GDM1 (cell line): Measurements from ENCODE around the gene CDC42EP3.

Experiments
- DNase-seq: peaks from one replicate; lab custom pipeline; 2025; lab: John Stamatoyannopoulos, UW

Gene CDC42EP3

DNA sequence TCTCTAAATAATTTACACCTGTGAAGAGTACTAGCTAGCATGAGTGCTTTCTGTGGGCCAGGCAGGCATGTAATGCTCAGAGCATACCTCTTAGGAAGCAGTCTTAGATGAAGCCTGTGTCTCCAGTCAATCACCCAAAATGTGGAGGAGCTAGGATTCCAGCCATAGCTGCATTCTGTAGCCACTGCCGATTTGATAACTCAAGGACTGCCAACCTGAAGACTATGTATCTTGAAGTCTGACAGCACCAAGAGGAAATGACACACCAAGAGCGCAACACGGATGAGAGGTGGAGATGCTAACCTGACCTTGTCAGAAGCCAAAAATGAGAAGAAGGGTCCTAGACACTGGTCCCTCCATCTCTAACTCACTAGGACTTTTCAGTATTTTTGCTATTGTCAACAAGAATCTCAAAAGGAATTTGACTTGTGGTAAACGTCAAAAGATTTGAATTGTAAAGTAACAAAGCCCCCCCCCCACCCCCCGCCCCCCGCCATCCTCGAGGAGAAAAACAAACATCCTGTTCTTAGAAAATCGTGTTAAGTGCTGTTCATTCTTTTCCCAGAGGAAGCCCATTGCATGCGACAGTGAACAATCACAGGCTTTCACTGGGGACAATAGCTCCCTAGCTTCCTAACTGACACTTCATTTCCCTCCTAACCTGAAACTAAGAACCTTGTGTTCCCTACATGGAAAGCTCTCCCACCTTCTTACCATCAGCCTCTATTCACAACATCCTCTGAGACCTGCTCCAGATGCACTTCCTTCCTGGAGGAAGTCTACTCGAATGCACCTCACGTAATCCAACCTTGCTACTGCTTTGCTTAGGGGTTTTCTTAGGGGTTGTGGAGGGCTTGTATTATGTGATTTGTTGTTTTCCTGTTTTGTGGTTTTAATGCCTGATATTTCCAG, 14.7 kb downstream of the CDC42EP3 start:
- no peak for DNase-seq

DNA sequence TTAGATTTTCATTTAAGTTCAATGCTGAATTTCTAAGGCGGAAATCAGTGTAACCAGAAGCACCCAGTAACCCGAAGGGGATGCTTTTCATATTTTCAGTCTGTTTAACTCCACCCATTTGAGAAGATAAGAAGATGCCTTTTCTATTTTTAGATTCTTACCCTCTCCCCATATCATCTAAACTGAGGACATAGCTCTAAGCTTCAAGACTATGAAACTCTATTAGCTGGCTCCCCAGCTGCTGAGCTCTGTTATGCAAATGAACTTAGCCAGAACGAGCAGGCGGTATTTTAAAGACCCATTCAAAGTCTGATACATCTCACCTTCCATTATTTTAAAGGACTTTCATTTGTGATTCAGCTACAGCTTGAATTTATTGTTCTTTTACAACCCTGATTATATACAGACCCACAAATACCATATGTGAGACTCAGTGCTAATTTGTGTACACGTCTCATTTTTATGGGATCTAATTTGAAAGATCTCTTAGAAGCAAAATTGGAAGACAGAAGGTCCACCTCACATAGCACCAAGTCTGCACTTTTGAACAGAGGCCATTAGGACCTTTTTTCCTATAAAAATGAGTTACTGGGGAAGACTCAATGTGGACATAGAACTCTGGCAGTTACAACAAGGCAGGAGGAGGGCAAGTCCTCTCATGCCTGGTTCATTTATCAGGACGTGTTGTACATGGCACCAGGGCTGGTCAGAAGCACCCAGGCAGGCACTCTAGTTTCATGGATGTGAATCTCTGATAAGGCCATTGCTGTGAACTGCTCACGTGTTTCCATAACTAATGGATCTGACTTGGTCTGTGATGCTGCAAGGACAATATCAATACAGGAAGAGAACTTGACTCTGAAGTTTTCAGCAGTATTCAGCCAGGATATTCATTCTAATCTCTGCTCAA, 16.3 kb downstream of the CDC42EP3 start:
- DNase-seq, result no peak

DNA sequence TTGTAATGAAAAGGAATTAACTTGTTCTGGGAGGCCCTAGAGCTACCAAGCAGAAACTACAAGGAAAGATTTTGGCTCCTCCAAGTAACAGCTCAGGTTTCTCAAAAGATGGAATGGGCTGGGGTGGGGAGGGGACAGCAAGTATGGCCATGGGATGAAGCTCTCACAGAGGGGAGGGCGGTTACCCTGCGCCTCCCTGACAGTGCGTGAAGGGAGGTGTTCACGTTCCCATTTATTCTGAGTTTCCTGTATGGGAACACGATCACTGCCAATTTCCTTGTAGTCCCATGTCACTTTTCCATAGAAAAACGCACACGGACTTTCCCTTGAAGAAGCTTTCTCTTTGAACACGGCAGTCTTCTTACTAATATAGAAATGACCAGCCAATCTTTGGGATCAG, 17.0 kb downstream of the CDC42EP3 start:
- DNase-seq, result no peak

DNA sequence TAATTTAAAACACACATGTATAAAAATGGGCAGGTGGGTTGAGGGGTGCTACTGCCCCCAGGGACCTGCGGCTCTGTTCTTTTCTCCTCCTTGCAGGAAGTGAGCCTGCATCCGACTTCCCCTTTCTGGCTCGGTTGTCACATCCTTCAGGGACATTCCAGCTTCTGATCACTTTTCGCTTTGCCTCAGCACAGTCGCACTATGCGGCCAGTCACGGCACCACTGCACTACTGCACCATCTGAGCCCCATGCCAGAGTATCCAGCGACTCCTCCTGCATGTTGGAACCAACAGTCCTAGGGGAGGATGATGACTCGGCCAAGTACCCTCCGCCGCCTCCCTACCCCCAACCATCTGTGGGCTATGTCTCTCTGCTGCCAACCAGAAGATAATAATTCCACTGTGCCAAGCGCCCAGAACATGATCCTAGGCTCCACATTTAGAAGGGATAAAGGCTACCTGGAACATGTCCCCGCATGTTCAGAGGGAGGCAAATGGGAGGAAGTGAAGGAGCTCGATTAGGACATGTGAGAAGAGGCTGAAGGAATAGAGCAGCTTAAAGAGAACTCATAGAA, 17.6 kb downstream of the CDC42EP3 start:
- DNase-seq, result peak; percentile 38

DNA sequence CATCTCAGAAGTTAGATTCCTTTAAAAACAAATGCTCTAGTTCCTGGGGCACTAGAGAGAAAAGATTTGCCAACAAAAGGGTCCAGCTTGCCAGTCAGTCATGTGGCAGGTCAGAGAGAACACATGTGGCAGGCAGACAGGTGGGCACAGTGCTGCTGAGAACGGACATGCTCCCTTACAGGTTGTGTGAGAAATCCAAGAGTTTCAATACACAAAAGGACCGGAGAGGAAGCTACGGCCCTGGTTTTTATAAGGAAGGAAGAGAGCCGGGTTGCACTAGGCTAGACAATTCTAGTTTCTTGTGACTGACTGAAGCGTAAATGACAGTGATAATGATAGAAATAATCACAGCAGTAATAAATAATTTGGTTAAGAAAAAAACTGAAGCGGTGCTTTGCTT, 18.3 kb downstream of the CDC42EP3 start:
- DNase-seq, result no peak

DNA sequence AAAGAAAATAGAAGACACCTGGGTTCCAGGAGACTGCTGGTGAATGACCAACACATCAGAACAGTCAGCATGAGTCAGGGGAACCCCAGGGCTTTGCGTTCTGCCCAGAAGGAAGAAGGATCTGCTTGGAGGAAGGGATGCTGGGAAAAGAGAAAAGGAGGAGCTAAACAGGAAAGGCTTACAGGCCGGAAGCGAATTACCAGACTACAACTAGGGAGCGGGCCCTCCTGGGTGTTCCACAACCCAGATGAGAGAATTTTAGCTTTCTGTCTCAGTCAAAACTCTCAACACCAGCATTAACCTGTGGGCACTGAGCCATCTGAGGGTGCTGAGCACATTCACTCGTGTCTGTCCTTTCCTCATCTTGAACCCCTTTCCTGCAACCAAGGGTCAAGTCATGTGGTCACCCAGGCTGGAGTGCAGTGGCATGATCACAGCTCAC, 19.2 kb downstream of the CDC42EP3 start:
- no peak for DNase-seq

DNA sequence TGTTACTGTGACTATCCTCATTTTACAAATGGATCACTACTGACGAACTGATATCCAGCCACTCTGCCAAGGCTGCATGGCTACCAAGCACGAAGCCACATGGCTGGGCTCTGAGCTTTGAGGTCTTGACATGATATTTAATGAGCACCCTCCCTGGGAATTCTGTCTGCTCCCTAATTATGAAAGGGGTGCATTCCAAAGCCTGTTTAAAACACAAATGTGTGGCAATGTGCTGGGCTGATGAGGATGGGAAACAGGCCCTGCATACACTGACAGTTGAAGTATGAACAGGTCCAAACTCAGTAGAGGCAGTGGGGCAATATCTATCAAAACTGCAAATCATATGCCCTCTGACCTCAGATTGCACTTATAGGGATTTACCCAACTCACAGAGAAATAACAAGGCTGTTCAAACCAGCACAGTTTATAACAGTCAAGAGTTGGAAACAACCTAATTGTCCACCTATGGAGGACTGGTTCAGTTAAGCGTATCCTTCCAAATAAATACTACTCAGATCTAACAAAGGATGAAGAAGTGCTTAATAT, 20.8 kb downstream of the CDC42EP3 start:
- DNase-seq, result no peak

DNA sequence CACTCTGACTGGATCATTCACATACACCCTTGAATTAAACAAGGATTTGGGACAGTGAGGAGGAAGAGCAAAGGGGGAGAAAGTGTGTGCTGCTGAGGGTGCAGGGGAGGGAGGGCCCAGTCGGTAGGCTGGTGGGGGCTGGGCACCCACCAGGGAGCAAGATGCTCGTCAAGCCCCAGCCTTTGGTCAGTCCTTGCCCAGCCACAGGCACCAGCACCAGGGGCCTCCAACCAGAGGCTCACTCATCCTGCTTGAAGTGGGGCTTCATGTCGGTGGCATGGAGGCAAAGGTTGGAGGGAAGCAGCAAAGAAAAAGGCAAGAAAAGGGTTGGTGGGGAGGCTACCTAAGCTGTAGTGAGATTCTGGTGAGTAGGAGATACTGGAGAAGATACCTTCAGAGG, 21.9 kb downstream of the CDC42EP3 start:
- DNase-seq, result no peak

DNA sequence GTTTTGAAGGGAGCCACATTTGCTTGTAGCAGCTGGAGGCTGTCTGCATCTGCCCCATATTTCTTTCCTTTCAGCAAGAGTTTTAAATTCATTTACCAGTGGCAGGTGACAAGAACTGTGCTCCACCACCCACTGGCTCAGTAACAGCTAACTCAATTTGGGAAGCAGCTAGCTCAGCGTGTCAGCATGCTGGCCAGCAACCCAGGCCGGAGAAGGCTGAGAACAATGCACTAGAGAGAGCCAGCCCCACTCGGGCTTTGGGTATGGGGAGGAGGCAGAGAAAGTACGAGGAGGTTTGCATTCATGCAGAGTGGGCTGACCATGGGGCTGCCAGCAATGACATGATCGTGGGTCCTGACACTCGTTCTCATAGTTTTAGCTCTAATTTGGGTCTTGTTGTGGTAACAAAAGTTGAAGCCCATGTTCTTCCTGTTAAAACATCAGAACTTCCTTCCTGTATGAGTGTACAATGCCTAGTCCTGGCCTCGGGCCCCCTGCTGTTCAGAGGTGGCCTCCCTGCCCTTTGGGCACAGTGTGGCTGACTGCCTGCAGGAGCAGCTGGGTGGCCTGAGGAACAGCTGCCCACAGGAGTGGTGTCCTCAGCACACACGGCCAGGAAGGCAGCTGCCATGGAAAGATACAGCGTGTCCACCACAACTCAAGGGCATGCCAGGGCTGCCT, 23.0 kb downstream of the CDC42EP3 start:
- DNase-seq, result peak; percentile 45

DNA sequence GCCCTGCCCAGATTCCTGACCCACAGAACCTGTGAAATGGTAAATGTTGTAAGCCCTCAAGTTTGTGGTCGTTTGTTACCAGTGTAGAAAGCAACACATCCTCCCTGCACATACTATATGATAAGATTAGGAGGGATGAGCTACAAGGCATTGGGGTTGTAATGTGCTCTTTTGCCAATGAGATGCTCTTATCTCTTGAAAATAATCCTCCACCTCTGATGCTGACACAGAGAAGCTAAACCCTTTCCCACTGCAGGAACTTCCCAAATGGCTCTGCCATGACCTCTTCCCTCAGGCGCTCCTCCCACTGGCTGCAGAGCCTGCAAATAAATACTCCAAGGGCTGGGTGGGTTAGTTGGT, 23.5 kb downstream of the CDC42EP3 start:
- no peak for DNase-seq

DNA sequence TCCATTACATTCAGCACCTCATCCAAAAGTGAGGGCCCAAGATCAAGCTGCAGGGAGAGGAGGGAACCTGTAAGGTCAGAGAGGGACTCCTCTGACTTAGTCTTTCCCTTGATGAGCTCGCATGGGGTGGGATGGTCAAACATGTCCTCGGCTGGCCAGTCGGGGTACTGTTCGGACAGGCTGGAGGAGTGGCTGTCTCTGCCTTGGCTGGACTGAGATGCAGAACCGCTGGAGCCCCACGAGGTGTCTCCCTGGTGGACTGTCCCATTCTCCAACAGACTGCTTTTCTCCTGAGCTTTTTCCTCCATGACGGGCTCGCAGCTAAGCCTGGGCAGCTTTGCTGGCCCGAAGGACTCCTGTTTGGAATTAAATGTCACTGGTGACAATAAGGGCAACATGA, 25.6 kb downstream of the CDC42EP3 start:
- no peak for DNase-seq

DNA sequence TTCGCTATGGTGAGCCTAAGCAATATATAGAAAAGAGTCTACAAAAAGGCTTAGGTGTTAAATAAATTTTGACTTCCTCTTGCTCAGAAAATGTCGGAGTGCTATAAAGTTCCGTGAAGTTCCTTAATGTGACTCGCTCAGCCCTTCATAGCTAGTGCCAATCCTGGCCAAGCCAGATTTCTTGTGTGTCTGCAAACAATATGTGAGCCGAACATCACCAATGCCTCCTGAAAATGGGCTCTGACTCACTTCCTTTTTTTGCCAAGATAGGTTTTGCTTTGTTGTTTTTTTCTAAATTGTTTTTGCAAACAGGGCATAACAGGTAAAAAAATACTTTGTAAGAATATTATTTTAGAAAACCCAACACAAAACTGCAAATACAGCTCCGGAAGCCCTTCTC, 26.1 kb downstream of the CDC42EP3 start:
- no peak for DNase-seq

DNA sequence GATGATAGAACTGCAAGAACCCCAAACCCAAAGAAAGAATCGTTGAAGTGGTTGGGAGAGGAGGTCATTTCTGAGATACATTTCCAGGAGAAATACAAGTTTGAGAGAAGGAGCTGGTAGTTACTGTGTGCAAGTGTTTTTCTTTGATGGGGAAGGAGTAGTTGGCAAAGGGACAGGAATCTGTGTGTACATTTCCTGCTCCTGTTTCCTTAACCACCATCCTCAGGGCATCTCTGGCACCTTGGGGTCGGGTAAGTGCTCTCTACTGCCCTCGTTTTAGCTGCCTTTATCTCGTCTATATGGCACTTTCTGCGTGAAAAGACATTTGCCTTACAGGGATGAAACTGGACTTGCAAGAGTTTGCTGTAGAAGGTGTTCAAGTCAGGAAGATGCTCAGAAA, 27.3 kb downstream of the CDC42EP3 start:
- DNase-seq, result no peak

DNA sequence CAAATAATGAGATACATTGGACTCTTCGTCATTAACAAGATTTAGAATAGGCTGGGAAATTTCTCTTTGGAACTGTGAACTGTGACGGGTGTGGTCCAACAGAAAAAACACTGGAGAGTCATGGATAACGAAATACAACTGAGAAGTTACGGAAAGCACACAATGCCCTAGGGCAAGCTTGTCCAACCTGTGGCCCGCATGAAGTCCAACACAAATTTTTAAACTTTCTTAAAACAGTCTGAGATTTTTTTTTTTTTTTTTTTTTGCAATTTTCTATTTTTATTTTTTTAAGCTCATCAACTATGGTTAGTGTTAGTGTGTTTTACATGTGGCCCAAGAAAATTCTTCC, 27.7 kb downstream of the CDC42EP3 start:
- DNase-seq, result no peak

DNA sequence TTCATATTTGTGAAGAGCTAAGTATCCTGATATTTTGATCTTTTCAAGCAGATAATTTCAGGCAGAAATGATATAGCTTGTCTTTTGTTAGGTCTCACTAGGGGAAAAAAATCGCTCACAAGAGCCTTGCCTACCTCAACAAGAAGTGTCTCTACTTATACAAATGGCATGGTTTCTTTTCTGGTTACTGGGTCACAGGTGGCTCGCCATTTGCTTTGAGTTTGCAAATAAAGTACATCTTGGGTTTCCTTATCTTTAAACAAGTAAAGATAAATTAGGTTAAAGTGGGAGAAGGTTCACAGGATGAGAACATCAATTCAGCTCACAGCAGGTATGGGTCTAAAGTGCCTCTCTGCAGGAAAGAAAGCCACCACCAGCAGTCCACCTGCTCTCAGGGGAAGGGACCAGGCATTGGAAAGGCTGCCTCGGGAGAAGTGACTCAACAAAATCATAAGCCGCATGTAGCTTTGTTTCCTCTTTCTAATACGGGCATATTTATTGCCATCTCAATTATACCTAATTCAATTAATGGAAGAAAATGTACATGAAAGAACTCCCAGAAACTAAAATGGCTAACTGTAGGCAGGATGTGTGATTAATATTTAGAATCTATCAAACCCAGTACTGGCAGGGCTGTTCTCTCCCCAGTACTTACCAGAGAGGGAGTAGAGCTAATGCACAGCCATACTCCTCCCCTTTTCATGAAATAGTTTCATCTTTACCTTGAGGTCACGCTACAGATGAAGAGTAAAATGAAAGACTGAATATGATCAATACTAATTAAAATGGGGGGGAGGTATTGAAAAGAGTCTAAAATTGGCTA, 28.3 kb downstream of the CDC42EP3 start:
- no peak for DNase-seq

DNA sequence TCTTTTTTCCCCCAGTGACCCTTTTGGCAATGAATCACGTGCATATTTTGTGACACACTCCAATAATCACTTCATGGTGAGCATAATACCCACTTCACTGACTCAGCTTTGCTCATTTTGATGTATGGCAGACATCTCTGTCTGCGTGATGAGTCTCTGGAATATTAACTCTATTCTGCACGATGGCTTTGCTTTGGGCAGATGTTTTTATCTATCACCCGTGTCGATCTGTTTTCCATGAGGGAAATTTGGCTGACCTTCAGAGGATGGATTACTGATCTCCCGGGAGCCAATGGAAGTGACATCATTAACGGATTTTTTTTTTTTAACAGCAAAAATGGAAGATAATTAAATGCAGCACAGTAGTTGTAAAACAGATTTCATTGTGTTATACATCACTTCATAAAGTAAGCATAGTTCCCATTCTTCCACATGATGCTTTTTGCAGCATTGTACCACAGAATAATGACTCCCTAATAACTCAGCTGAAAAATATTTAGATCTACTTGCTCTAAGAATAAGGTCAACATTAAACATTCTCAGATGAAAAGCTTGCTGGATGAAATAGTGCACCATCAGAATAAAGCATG, 29.8 kb downstream of the CDC42EP3 start:
- DNase-seq, result no peak

DNA sequence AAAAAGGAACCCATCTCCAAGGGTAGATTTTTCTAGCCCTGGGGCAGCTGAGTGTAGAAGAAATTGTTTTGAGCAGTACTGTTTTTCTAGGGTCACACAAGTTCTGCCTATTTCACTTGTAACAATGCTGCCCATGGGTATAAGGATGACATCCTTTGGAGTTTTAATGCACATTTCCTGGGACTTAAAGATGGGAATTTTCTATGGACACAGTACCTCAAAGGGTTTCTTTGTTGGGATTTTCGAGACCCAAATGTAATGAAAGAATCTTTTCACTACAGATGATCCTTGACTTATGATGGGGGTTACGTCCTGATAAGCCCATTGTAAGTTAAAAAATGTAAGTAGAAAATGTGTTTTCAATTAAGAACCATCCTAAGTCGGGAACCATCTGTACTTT, 31.8 kb downstream of the CDC42EP3 start:
- DNase-seq, result no peak

DNA sequence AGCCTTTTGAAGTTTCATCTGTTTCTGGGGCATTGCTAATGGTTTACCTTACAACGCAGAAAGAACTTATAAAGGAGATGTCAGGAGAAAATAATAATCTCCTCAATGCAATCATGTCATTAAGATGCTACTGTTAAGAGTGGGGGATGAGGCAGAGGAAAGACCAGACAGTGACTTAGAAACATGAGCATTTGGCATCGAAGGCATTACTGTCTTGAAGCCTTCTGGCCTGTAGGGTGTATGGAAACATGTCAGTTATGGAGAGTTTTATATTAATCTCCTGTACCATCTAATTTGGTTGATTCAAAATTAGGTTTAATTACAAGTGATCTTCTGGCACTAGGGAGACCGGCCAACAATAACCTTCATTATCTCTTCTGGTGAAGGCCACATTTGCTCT, 32.5 kb downstream of the CDC42EP3 start:
- no peak for DNase-seq

DNA sequence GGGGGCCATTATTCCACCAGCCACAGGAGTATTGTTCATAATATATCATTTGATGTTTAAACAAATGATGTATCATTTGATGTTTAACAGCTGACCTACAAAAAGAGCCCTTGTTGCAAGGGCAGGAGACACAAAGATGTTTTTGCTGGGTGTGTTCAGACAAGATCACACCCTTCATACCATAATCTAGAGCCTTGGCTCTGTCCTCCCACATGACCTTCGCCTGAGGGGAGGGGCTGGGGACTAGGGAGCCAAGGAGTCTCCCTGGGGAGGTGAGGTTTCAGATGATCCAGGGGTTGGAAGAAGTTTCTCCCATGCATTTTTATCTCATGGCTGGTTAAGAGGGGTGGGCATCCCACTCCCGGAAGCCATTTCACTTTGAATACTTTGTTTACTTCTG, 33.5 kb downstream of the CDC42EP3 start:
- no peak for DNase-seq

DNA sequence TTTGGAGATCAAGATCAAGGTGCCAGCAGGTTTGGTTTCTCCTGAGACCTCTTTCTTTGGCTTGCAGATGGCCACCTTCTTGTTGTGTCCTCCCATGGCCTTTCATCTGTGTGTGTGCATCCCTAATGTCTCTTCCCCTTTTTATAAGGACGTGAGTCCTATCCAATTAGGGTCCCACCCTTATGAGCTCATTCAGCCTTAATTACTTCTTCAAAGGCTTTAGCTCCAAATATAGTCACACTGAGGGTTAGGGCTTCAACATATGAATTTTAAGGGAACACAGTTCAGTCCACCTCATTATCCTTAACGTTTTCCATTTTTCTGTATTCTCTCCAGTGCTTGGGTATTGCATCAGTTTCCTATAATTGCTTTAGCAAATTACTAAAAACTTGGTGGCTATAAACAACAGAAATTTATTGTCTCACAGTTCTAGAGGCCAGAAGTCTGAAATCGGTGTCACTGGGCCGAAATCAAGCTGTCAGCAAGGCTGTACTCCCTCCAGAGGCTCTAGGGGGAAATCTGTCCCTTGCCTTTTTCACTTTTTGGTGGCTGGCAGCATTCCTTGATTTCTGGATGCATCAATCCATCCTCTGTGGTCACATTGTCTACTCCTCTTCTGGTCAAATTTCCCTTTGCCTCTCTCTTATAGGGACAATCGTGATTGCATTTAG, 34.1 kb downstream of the CDC42EP3 start:
- DNase-seq, result no peak
